Trophoblast cell (in vitro differentiated cells and primary cell): ENCODE measurements around the gene GPHA2.

ENCODE experiments used
- DNase-seq, 2 donors: peaks; one replicate each; pipeline ENCODE4 v3.0.0-alpha.2; 2016
- H2AFZ ChIP-seq: 2 replicates; pipeline ENCODE4 v1.6.1; 2013; ENCODE audit warnings: low read length, moderate library complexity, mild to moderate bottlenecking; ENCODE audit not compliant: insufficient read depth, poor library complexity
- H2AK5ac ChIP-seq: 2 replicates; pipeline ENCODE4 v1.6.1; 2013; ENCODE audit warnings: mild to moderate bottlenecking, low read length
- H2BK120ac ChIP-seq: 2 replicates; pipeline ENCODE4 v1.6.1; 2013; ENCODE audit warnings: low read length, mild to moderate bottlenecking, moderate library complexity; ENCODE audit not compliant: insufficient read depth, poor library complexity
- H2BK12ac ChIP-seq: 2 replicates; pipeline ENCODE4 v1.6.1; 2013; ENCODE audit warnings: mild to moderate bottlenecking, low read length, moderate library complexity
- H2BK5ac ChIP-seq: 2 replicates; pipeline ENCODE4 v1.6.1; 2013; ENCODE audit warnings: low read length, low read depth, moderate library complexity, mild to moderate bottlenecking; ENCODE audit not compliant: poor library complexity
- H3K14ac ChIP-seq: 2 replicates; pipeline ENCODE4 v1.6.1; 2013; ENCODE audit warnings: mild to moderate bottlenecking, low read length
- H3K18ac ChIP-seq: 2 replicates; pipeline ENCODE4 v1.6.1; 2013; ENCODE audit warnings: mild to moderate bottlenecking, low read length
- H3K23ac ChIP-seq: 2 replicates; pipeline ENCODE4 v1.6.1; 2013; ENCODE audit warnings: low read length
- H3K27ac ChIP-seq: 2 replicates; pipeline ENCODE4 v1.5.1; 2013; ENCODE audit warnings: low read depth, mild to moderate bottlenecking, inconsistent platforms, low read length, moderate library complexity
- H3K27me3 ChIP-seq: 2 replicates; pipeline ENCODE4 v1.6.1; 2013; ENCODE audit warnings: inconsistent platforms, mild to moderate bottlenecking, low read length, moderate library complexity; ENCODE audit not compliant: insufficient read depth
- H3K36me3 ChIP-seq, 2 experiments: 1 replicate in 1 of 2; 2 replicates in 1 of 2; pipeline ENCODE4 v1.6.1; 2013; ENCODE audit warnings: low read length in 2 of 2, mild to moderate bottlenecking in 2 of 2, moderate library complexity in 1 of 2; ENCODE audit not compliant: insufficient read depth in 2 of 2, control insufficient read depth in 1 of 2
- H3K4ac ChIP-seq: 2 replicates; pipeline ENCODE4 v1.6.1; 2013; ENCODE audit warnings: low read depth, mild to moderate bottlenecking, low read length, moderate library complexity
- H3K4me1 ChIP-seq, 2 experiments: 1 replicate in 1 of 2; 2 replicates in 1 of 2; pipeline ENCODE4 v1.6.1; 2013; ENCODE audit warnings: low read length in 2 of 2, mild to moderate bottlenecking in 2 of 2, moderate library complexity in 1 of 2; ENCODE audit not compliant: insufficient read depth in 2 of 2, control insufficient read depth in 1 of 2
- H3K4me2 ChIP-seq: 2 replicates; pipeline ENCODE4 v1.6.1; 2013; ENCODE audit warnings: inconsistent platforms, mild to moderate bottlenecking, low read length, moderate library complexity
- H3K4me3 ChIP-seq: 2 replicates; pipeline ENCODE4 v1.5.1; 2013; ENCODE audit warnings: mild to moderate bottlenecking, low read depth, low read length, inconsistent platforms
- H3K79me1 ChIP-seq: one replicate; pipeline ENCODE4 v1.6.1; 2013; ENCODE audit warnings: low read length
- H3K79me2 ChIP-seq: 2 replicates; pipeline ENCODE4 v1.6.1; 2013; ENCODE audit warnings: low read length, mild to moderate bottlenecking; ENCODE audit not compliant: control insufficient read depth, insufficient read depth, poor library complexity
- H3K9ac ChIP-seq: 2 replicates; pipeline ENCODE4 v1.6.1; 2013; ENCODE audit warnings: mild to moderate bottlenecking, low read length
- H3K9me3 ChIP-seq: 2 replicates; pipeline ENCODE4 v1.6.1; 2013; ENCODE audit warnings: low read depth, mild to moderate bottlenecking, control low read depth, inconsistent platforms, low read length; ENCODE audit not compliant: insufficient read depth
- H4K12ac ChIP-seq: 2 replicates; pipeline ENCODE4 v1.6.1; 2013; ENCODE audit warnings: low read depth, mild to moderate bottlenecking, low read length, moderate library complexity
- H4K8ac ChIP-seq: 2 replicates; pipeline ENCODE4 v1.6.1; 2013; ENCODE audit warnings: low read depth, mild to moderate bottlenecking, low read length, moderate library complexity
- H4K91ac ChIP-seq: one replicate; pipeline ENCODE4 v1.6.1; 2013; ENCODE audit warnings: low read depth, mild to moderate bottlenecking, low read length, moderate library complexity
- WGBS: extraction: QIAGEN DNeasy Blood & Tissue Kit; methylation state at CpG from one replicate; pipeline ENCODE4 v1.1.7; 2013; ENCODE audit warnings: missing lambda C conversion rate; ENCODE audit not compliant: insufficient read length, insufficient coverage; ENCODE audit errors: extremely low coverage; 5-methylcytosine and 5-hydroxymethylcytosine counted together

GPHA2 gene

GRCh38 chr11:64910451-64911093 lies 25.1 kb downstream of the GPHA2 start:
- no peak overlapping the region for H3K4me2 ChIP-seq
- no peak overlapping the region for H2BK12ac ChIP-seq
- H3K4me3 ChIP-seq: no peak overlapping the region
- no peaks in the 10 kb centered on the region for H3K4me1 ChIP-seq
- H3K9me3 ChIP-seq: peaks cover 2% of the 10 kb centered on the region
- H4K8ac ChIP-seq: no peak overlapping the region
- no peaks in the 10 kb centered on the region for H3K79me1 ChIP-seq
- no peaks in the 10 kb centered on the region for H3K79me2 ChIP-seq
- no peak overlapping the region for H4K12ac ChIP-seq
- H3K36me3 ChIP-seq: peaks cover 78 to 84% of the 10 kb centered on the region in 2 experiments
- no peak overlapping the region for H3K4ac ChIP-seq
- H3K9ac ChIP-seq: no peak overlapping the region
- no peak overlapping the region for H2AK5ac ChIP-seq
- H2BK120ac ChIP-seq: no peak overlapping the region
- no peak overlapping the region for H2AFZ ChIP-seq
- no peak overlapping the region for H4K91ac ChIP-seq
- DNase-seq: no peak
- no peak overlapping the region for H3K18ac ChIP-seq
- no peak overlapping the region for H3K27ac ChIP-seq
- no peak overlapping the region for H2BK5ac ChIP-seq
- no peaks in the 10 kb centered on the region for H3K27me3 ChIP-seq
- WGBS: no CpG with 5 or more reads among the region's 27 CpGs
- no peak overlapping the region for H3K23ac ChIP-seq
- H3K14ac ChIP-seq: no peak overlapping the region

- H2AK5ac ChIP-seq: no peak overlapping the region
- no peak overlapping the region for H3K14ac ChIP-seq
- H3K4me2 ChIP-seq: no peak overlapping the region
- peaks cover 82 to 88% of the 10 kb centered on the region in 2 experiments for H3K36me3 ChIP-seq
- no peak overlapping the region for H4K12ac ChIP-seq
- DNase-seq: no peak
- H4K91ac ChIP-seq: no peak overlapping the region
- no peak overlapping the region for H3K4ac ChIP-seq
- H3K27me3 ChIP-seq: no peaks in the 10 kb centered on the region
- no peak overlapping the region for H3K4me3 ChIP-seq
- no peak overlapping the region for H2BK12ac ChIP-seq
- peaks cover 4% of the 10 kb centered on the region for H3K9me3 ChIP-seq
- H3K79me2 ChIP-seq: no peaks in the 10 kb centered on the region
- no peak overlapping the region for H2BK120ac ChIP-seq
- no peak overlapping the region for H3K18ac ChIP-seq
- WGBS: no CpG with 5 or more reads among the region's 39 CpGs
- no peak overlapping the region for H2AFZ ChIP-seq
- no peak overlapping the region for H3K23ac ChIP-seq
- no peak overlapping the region for H4K8ac ChIP-seq
- no peaks in the 10 kb centered on the region for H3K4me1 ChIP-seq
- no peaks in the 10 kb centered on the region for H3K79me1 ChIP-seq
- H3K27ac ChIP-seq: no peak overlapping the region
- no peak overlapping the region for H3K9ac ChIP-seq
- H2BK5ac ChIP-seq: no peak overlapping the region
Measured at GRCh38 chr11:64909653-64910343, 25.9 kb downstream of the GPHA2 start.

DNA sequence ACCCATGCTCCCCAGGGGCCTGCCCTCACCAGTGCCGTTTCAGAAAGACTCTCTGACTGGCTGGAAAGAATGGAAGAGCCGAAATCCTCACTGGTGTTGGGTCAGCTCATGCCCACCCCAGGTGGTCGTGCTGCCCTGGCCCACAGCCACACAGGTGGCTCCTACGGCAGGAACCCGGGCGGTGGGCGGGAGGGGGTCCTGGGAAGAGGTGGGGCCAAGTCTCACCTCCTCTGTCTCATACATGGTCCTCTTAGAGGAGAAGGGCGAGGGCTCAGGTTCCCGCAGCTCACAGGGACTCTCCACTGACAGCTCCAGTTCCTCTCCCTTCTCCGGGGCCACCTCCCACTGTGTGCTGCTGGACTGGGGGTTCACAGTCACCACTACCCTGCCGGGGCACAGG lies 26.9 kb downstream of the GPHA2 start:
- Histone ChIP-seq H3K27me3 (no peaks in the 10 kb centered on the region), H3K14ac (no peak overlapping the region), H4K8ac (no peak overlapping the region), H3K79me1 (no peaks in the 10 kb centered on the region), H3K36me3 (peaks cover 77 to 81% of the 10 kb centered on the region in 2 experiments), H3K4ac (no peak overlapping the region), H2AFZ (no peak overlapping the region), H2BK5ac (no peak overlapping the region), H4K12ac (no peak overlapping the region), H3K18ac (no peak overlapping the region), H4K91ac (no peak overlapping the region), H3K4me2 (no peak overlapping the region), H3K9ac (no peak overlapping the region), H3K9me3 (peaks cover 2% of the 10 kb centered on the region), H3K23ac (no peak overlapping the region), H3K4me1 (no peaks in the 10 kb centered on the region), H3K4me3 (no peak overlapping the region), H2BK12ac (no peak overlapping the region), H3K79me2 (no peaks in the 10 kb centered on the region), H2BK120ac (no peak overlapping the region), H2AK5ac (no peak overlapping the region), H3K27ac (no peak overlapping the region)
- WGBS: no CpG with 5 or more reads among the region's 11 CpGs
- no peak for DNase-seq

DNA sequence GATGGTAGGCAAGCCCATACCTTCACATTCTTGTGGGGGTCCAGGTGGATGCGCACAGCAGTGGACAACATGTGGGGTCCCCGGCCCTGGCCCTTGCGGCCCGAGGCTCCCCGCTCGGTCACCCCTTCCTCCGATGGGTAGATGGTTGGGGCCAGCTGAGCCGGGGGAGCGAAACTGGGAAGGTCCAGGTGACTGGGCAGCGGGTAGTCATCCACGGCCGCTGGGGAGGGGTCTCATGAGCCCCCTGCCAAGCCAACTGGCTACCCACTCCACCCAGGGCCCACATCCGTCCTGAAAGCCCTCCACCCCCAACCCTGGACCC lies 29.4 kb downstream of the GPHA2 start:
- Histone ChIP-seq H3K36me3 (peaks cover 77 to 83% of the 10 kb centered on the region in 2 experiments), H2BK12ac (no peak overlapping the region), H3K27me3 (no peaks in the 10 kb centered on the region), H3K79me2 (no peaks in the 10 kb centered on the region), H2BK5ac (no peak overlapping the region), H3K4me1 (no peaks in the 10 kb centered on the region), H3K27ac (no peak overlapping the region), H3K9ac (no peak overlapping the region), H3K4ac (no peak overlapping the region), H4K91ac (no peak overlapping the region), H2AFZ (no peak overlapping the region), H3K9me3 (peaks cover 2% of the 10 kb centered on the region), H2AK5ac (no peak overlapping the region), H3K4me2 (no peak overlapping the region), H3K79me1 (no peaks in the 10 kb centered on the region), H3K18ac (no peak overlapping the region), H3K14ac (no peak overlapping the region), H3K4me3 (no peak overlapping the region), H2BK120ac (no peak overlapping the region), H3K23ac (no peak overlapping the region), H4K12ac (no peak overlapping the region), H4K8ac (no peak overlapping the region)
- no CpG with 5 or more reads among the region's 13 CpGs for WGBS
- DNase-seq: no peak
